OCI-LY3 (cell line): ENCODE results near the gene UROC1.

Source experiments
- H2AFZ ChIP-seq: fragments of 200-600, 300-600 bp; shearing (Covaris generic); 2 replicates; pipeline ENCODE4 v1.6.0; 2014; ENCODE audit warnings: antibody characterized with exemption, low read depth, low read length
- H3K27ac ChIP-seq: fragments of 200-600, 300-600 bp; sonication (generic); 2 replicates; pipeline ENCODE4 v1.5.1; 2014; ENCODE audit warnings: mild to moderate bottlenecking, low read length, moderate library complexity, mixed read lengths
- H3K27me3 ChIP-seq: fragments of 200-600, 300-600 bp; sonication (generic); 2 replicates; pipeline ENCODE4 v1.6.1; 2014; ENCODE audit warnings: low read depth, low read length, mixed read lengths
- H3K36me3 ChIP-seq: fragments of 200-600, 300-600 bp; sonication (generic); replicated peaks from 2 replicates; pipeline ENCODE3; 2014; ENCODE audit warnings: low read depth, low read length, mixed read lengths
- H3K4me1 ChIP-seq: fragments of 300-600, 200-600 bp; sonication (generic); 2 replicates; pipeline ENCODE4 v1.6.1; 2014; ENCODE audit warnings: low read length, mixed read lengths
- H3K4me2 ChIP-seq: fragments of 200-600, 300-600 bp; sonication (generic); 2 replicates; pipeline ENCODE4 v1.6.1; 2014; ENCODE audit warnings: low read length, mixed read lengths
- H3K4me3 ChIP-seq: fragments of 300-600, 200-600 bp; sonication (generic); 2 replicates; pipeline ENCODE4 v1.5.1; 2014; ENCODE audit warnings: antibody characterized with exemption, mild to moderate bottlenecking, low read length, moderate library complexity
- H3K79me2 ChIP-seq: fragments of 300-600, 200-600 bp; shearing (Covaris generic); 2 replicates; pipeline ENCODE4 v1.6.1; 2014; ENCODE audit warnings: mild to moderate bottlenecking, low read length, mixed read lengths
- H3K9ac ChIP-seq: fragments of 300-600, 200-600 bp; shearing (Covaris generic); 2 replicates; pipeline ENCODE4 v1.6.0; 2014; ENCODE audit warnings: mild to moderate bottlenecking, low read length, moderate library complexity
- H3K9me3 ChIP-seq: fragments of 200-600, 300-600 bp; shearing (Covaris generic); 2 replicates; pipeline ENCODE4 v1.6.1; 2014; ENCODE audit warnings: low read length, mixed read lengths; ENCODE audit not compliant: insufficient read depth
- H4K20me1 ChIP-seq: fragments of 200-600, 300-600 bp; sonication (generic); 2 replicates; pipeline ENCODE4 v1.6.1; 2016; ENCODE audit warnings: low read length, mixed read lengths; ENCODE audit not compliant: insufficient read depth
- EZH2phosphoT487 ChIP-seq: fragments of 200-600 bp; shearing (Covaris generic); IDR thresholded peaks from 2 replicates; pipeline ENCODE4 v1.6.1; 2018; ENCODE audit warnings: antibody characterized with exemption, mixed run types, low read depth
- TF ChIP-seq, protein P1 (sequence below): fragments of 200-600, 300-600 bp; sonication (generic); IDR thresholded peaks from 2 replicates; pipeline ENCODE4 v1.5.1; 2014; ENCODE audit warnings: antibody characterized with exemption, low read length, low read depth

Gene UROC1

DNA sequence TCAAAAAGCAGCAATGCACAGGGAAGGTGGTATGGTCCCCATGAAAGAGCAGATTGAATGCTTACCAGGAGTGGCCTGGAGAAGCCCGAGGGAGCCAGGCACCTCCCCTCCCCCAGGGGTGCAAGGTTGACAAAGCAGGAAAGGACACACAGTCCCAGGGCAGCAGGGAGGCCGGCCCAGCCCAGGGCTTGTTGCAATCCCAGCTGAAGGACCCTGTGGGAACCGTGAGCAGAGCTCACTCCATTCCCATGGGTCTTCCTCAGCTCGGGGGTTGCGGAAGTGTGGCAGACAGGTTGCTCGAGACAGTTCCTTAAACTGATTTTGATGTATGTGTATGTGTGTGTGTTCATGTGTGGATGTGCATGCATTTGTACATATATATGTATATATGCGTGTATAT lies 15.8 kb downstream of the UROC1 start:
- Histone ChIP-seq H3K4me2 (no peak overlapping the region), H2AFZ (no peak overlapping the region), H4K20me1 (no peaks in the 10 kb centered on the region), H3K4me1 (no peaks in the 10 kb centered on the region), H3K9me3 (no peaks in the 10 kb centered on the region), H3K27ac (no peak overlapping the region), H3K36me3 (no peaks in the 10 kb centered on the region), H3K4me3 (no peak overlapping the region), H3K27me3 (0 out of 2 replicates have a peak, but pooled peaks cover 3% of the 10 kb centered on the region), H3K79me2 (no peaks in the 10 kb centered on the region), H3K9ac (no peak overlapping the region)
- TF ChIP-seq EZH2phosphoT487 = no peak
- TF ChIP-seq, protein P1, sequence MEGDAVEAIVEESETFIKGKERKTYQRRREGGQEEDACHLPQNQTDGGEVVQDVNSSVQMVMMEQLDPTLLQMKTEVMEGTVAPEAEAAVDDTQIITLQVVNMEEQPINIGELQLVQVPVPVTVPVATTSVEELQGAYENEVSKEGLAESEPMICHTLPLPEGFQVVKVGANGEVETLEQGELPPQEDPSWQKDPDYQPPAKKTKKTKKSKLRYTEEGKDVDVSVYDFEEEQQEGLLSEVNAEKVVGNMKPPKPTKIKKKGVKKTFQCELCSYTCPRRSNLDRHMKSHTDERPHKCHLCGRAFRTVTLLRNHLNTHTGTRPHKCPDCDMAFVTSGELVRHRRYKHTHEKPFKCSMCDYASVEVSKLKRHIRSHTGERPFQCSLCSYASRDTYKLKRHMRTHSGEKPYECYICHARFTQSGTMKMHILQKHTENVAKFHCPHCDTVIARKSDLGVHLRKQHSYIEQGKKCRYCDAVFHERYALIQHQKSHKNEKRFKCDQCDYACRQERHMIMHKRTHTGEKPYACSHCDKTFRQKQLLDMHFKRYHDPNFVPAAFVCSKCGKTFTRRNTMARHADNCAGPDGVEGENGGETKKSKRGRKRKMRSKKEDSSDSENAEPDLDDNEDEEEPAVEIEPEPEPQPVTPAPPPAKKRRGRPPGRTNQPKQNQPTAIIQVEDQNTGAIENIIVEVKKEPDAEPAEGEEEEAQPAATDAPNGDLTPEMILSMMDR = no peak

DNA sequence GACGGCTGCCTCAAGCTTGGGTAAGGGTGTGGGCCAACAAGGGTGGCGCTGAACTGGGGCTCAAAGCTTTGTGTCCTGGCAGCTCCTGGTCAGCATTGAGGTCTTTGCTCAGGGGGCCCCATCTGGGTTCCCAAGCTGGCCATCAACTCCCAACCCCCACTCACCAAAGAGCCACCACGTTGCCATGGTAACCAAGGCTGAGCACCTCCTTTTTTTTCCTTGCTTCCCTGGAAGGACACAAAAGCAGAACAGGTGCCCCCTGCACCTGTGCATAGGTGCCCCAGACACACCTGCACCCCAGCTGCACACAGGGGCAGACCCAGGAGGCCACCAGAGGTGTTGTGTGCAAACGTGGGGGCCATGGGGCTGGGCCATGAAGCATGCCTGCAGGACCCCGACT lies 16.5 kb downstream of the UROC1 start:
- no peak overlapping the region for H3K4me2 ChIP-seq
- no peaks in the 10 kb centered on the region for H3K36me3 ChIP-seq
- no peaks in the 10 kb centered on the region for H4K20me1 ChIP-seq
- no peak overlapping the region for H2AFZ ChIP-seq
- H3K79me2 ChIP-seq = no peaks in the 10 kb centered on the region
- H3K27me3 ChIP-seq = 0 out of 2 replicates have a peak, but pooled peaks cover 3% of the 10 kb centered on the region
- TF ChIP-seq, protein P1 = no peak
- no peak for TF ChIP-seq EZH2phosphoT487
- H3K9me3 ChIP-seq = no peaks in the 10 kb centered on the region
- H3K9ac ChIP-seq = no peak overlapping the region
- H3K4me3 ChIP-seq = no peak overlapping the region
- H3K27ac ChIP-seq = no peak overlapping the region
- H3K4me1 ChIP-seq = no peaks in the 10 kb centered on the region

DNA sequence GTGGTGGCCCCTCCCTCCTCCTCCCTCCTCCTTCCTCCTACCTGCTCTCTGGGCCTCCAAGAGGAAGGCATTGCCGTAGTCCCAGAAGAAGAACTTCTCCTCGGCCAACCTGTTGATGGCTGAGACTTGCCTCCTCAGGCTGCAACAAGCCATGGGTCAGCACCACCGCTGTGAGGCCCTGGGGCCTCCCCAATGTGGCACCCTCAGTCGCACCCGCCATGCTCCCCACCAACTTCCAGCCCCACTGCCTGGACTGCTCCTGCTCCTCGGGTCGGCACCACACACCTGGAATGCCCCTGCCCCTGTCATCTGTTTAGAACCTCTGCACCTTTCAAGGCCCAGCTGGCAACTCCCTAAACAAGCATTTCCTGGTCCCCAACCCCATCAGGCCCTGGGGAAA lies 17.6 kb downstream of the UROC1 start:
- H4K20me1 ChIP-seq = no peaks in the 10 kb centered on the region
- 0 out of 2 replicates have a peak, but pooled peaks cover 3% of the 10 kb centered on the region for H3K27me3 ChIP-seq
- no peaks in the 10 kb centered on the region for H3K4me1 ChIP-seq
- H3K4me2 ChIP-seq = no peak overlapping the region
- H3K4me3 ChIP-seq = no peak overlapping the region
- H2AFZ ChIP-seq = no peak overlapping the region
- no peak overlapping the region for H3K9ac ChIP-seq
- H3K9me3 ChIP-seq = no peaks in the 10 kb centered on the region
- H3K79me2 ChIP-seq = no peaks in the 10 kb centered on the region
- TF ChIP-seq EZH2phosphoT487 = no peak
- TF ChIP-seq, protein P1 = no peak
- H3K27ac ChIP-seq = no peak overlapping the region
- H3K36me3 ChIP-seq = no peaks in the 10 kb centered on the region

DNA sequence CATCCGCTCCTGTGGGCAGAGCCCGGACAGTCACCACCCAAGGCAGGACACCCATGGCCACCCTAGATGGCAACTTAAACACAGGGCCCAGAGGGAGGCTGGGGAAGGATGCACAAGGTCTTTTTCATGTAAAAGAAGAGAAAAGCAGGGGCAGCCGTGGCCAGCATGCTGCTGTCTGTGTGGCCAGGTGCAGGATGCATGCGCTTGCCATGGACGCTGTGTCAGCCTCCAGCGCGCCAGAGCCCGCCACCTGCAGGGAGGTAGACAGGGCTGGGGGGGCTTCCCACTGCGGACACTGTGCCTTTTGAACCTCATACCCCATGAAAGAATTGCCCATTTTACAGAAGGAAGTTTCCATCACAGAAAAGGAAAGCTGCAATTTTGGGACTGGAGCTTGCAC lies 18.2 kb downstream of the UROC1 start:
- Histone ChIP-seq H3K4me3 (no peak overlapping the region), H2AFZ (no peak overlapping the region), H3K27ac (no peak overlapping the region), H3K4me1 (no peaks in the 10 kb centered on the region), H3K9me3 (no peaks in the 10 kb centered on the region), H3K36me3 (no peaks in the 10 kb centered on the region), H3K79me2 (no peaks in the 10 kb centered on the region), H3K27me3 (no peaks in the 10 kb centered on the region), H3K4me2 (no peak overlapping the region), H4K20me1 (no peaks in the 10 kb centered on the region), H3K9ac (no peak overlapping the region)
- TF ChIP-seq, protein P1 = no peak
- no peak for TF ChIP-seq EZH2phosphoT487
